Keratinocyte (primary cell): ENCODE measurements around the gene TMED6. TPM values are rescaled to one million over a fixed set of nuclear protein-coding genes. Genes with fewer than 3 reads are reported as not detected.
"Not testable (repeated sequence)": the region's sequence is repeated elsewhere in the genome, so short reads cannot be mapped to it uniquely, and the experiment has no call there.

Source experiments
- DNase-seq: peaks from one replicate; pipeline ENCODE4 v3.0.0-alpha.2; 2011; ENCODE audit warnings: low read depth, missing footprints, low spot score
- FAIRE-seq: peaks from 2 replicates; lab custom pipeline; 2011; peaks lifted over from hg19 to GRCh38; lab: Jason Lieb, UNC
- H2AFZ ChIP-seq: 2 replicates; pipeline ENCODE4 v1.6.0; 2012; ENCODE audit warnings: low read length, control low read depth, inconsistent platforms; ENCODE audit not compliant: control insufficient read depth
- H3K27ac ChIP-seq: 2 replicates; pipeline ENCODE4 v1.5.1; 2011; ENCODE audit warnings: low read length; ENCODE audit not compliant: control insufficient read depth, insufficient read depth
- H3K27me3 ChIP-seq: 3 replicates; pipeline ENCODE4 v1.6.0; 2011; ENCODE audit warnings: low read length; ENCODE audit not compliant: control insufficient read depth, insufficient read depth; ENCODE audit errors: extremely low read depth
- H3K36me3 ChIP-seq, 2 experiments: 2 replicates in 1 of 2; 3 replicates in 1 of 2; pipeline ENCODE4 v1.5.1; 2011; ENCODE audit warnings: low read length in 2 of 2, mild to moderate bottlenecking in 1 of 2; ENCODE audit not compliant: control insufficient read depth in 2 of 2, insufficient read depth in 2 of 2; ENCODE audit errors: extremely low read depth in 1 of 2
- H3K4me1 ChIP-seq: 3 replicates; pipeline ENCODE4 v1.5.1; 2011; ENCODE audit warnings: low read length; ENCODE audit not compliant: control insufficient read depth, insufficient read depth; ENCODE audit errors: extremely low read depth
- H3K4me2 ChIP-seq: 3 replicates; pipeline ENCODE4 v1.6.0; 2011; ENCODE audit warnings: low read depth, low read length; ENCODE audit not compliant: control insufficient read depth, insufficient read depth; ENCODE audit errors: extremely low read depth
- H3K4me3 ChIP-seq, 3 experiments: fragments of 200-600 bp in 1 of 3; sonication (generic) in 1 of 3; 2 replicates in 2 of 3; 3 replicates in 1 of 3; pipeline ENCODE4 v1.5.1; 2011 to 2016; ENCODE audit warnings: low read length in 3 of 3, mild to moderate bottlenecking in 3 of 3, control low read depth in 2 of 3, inconsistent platforms in 1 of 3, low read depth in 1 of 3, mixed read lengths in 1 of 3, mixed run types in 1 of 3, moderate library complexity in 1 of 3; ENCODE audit not compliant: control insufficient read depth in 2 of 3, insufficient read depth in 2 of 3; ENCODE audit errors: extremely low read depth in 1 of 3
- H3K79me2 ChIP-seq: 2 replicates; pipeline ENCODE4 v1.6.0; 2012; ENCODE audit warnings: low read length; ENCODE audit not compliant: control insufficient read depth, insufficient read depth
- H3K9ac ChIP-seq: 3 replicates; pipeline ENCODE4 v1.6.0; 2011; ENCODE audit warnings: low read length; ENCODE audit not compliant: control insufficient read depth, insufficient read depth; ENCODE audit errors: extremely low read depth
- H3K9me1 ChIP-seq: 3 replicates; pipeline ENCODE4 v1.6.0; 2011; ENCODE audit warnings: low read length; ENCODE audit not compliant: control insufficient read depth, insufficient read depth; ENCODE audit errors: extremely low read depth
- H3K9me3 ChIP-seq: 2 replicates; pipeline ENCODE4 v1.5.1; 2012; ENCODE audit warnings: low read depth, low read length; ENCODE audit not compliant: control insufficient read depth
- H4K20me1 ChIP-seq: 3 replicates; pipeline ENCODE4 v1.6.0; 2011; ENCODE audit warnings: low read length; ENCODE audit not compliant: control insufficient read depth, insufficient read depth; ENCODE audit errors: extremely low read depth
- EZH2 ChIP-seq: IDR thresholded peaks from one replicate; pipeline ENCODE4 v1.6.1; 2012; ENCODE audit warnings: inconsistent platforms, mild to moderate bottlenecking, low read length, moderate library complexity
- dilution Hi-C: fragments of 300-500 bp; cut with MboI; formaldehyde crosslinking; loops from one replicate; pipeline ENCODE4 v1.7.0; 2020; ENCODE audit warnings: low sequenced_read_pairs; ENCODE audit not compliant: extremely low pct_ligation_motif_present
- polyA plus RNA-seq, 5 experiments: library from polyadenylated mRNA; depleted of rRNA in 3 of 5; stranded (reverse) in 3 of 5; stranded (forward) in 1 of 5; unstranded in 1 of 5; fragments of >200 nt; gene quantifications; 1 replicate in 1 of 5; 2 replicates in 3 of 5; 3 replicates in 1 of 5; pipeline versions ENCODE4 v1.2.1 to v1.2.3, GENCODE V29; 2011 to 2012; ENCODE audit warnings: missing spikeins in 2 of 5, low read depth in 1 of 5, low replicate concordance in 1 of 5
- TF ChIP-seq, protein P1 (sequence below), 3 experiments: IDR thresholded peaks in 1 of 3; conservative IDR thresholded peaks in 1 of 3; optimal IDR thresholded peaks in 1 of 3; 2 replicates in 2 of 3; 3 replicates in 1 of 3; pipeline versions ENCODE3 to v1.5.1; 2011; ENCODE audit warnings: low read length in 3 of 3, mild to moderate bottlenecking in 3 of 3, moderate library complexity in 2 of 3, control low read depth in 1 of 3, inconsistent platforms in 1 of 3; ENCODE audit not compliant: insufficient read depth in 2 of 3; ENCODE audit errors: extremely low read depth in 1 of 3

TMED6 gene
- polyA plus RNA-seq, 1 donor (not counting 4 experiments of a cell fraction or from before 2014, with no cell fraction given): 0.09 TPM

DNA sequence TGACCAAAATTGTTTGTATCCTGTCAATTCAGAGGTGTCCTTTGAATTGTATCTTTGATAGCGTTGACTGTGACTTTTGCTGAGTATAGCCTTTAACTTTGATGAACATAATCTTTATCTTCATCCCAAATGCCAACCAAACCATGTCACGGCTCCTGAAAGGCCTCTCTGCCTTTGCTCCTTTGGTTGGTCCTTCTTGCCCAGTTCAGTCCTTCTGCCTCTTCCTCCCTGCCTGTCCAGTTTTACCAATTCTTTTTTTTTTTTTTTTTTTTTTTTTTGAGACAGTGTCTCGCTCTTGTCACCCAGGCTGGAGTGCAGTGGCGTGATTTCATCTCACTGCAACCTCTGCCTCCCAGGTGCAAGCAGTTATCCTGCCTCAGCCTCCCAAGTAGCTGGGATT lies 53.3 kb downstream of the TMED6 start:
- peaks cover 9% of the 10 kb centered on the region for H3K4me1 ChIP-seq
- no peaks in the 10 kb centered on the region for H3K9me1 ChIP-seq
- no peak for TF ChIP-seq EZH2
- TF ChIP-seq, protein P1, sequence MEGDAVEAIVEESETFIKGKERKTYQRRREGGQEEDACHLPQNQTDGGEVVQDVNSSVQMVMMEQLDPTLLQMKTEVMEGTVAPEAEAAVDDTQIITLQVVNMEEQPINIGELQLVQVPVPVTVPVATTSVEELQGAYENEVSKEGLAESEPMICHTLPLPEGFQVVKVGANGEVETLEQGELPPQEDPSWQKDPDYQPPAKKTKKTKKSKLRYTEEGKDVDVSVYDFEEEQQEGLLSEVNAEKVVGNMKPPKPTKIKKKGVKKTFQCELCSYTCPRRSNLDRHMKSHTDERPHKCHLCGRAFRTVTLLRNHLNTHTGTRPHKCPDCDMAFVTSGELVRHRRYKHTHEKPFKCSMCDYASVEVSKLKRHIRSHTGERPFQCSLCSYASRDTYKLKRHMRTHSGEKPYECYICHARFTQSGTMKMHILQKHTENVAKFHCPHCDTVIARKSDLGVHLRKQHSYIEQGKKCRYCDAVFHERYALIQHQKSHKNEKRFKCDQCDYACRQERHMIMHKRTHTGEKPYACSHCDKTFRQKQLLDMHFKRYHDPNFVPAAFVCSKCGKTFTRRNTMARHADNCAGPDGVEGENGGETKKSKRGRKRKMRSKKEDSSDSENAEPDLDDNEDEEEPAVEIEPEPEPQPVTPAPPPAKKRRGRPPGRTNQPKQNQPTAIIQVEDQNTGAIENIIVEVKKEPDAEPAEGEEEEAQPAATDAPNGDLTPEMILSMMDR (optimal IDR thresholded peaks at IDR 0.05 in 1 of 3, IDR thresholded peaks at IDR 0.05 in 1 of 3, conservative IDR thresholded peaks at IDR 0.05 in 1 of 3; ENCODE audit: extremely low read depth in 1 of 3, insufficient read depth in 2 of 3, low read length in 3 of 3): no peak
- H3K27ac ChIP-seq: no peak overlapping the region
- no peak overlapping the region for H3K4me2 ChIP-seq
- H3K9ac ChIP-seq: no peak overlapping the region
- no peak overlapping the region for H3K4me3 ChIP-seq
- dilution Hi-C loops: no loop called here
- H3K27me3 ChIP-seq: no peaks in the 10 kb centered on the region
- H3K79me2 ChIP-seq: no peaks in the 10 kb centered on the region
- H2AFZ ChIP-seq: no peak overlapping the region
- H3K36me3 ChIP-seq: peaks cover 7 to 9% of the 10 kb centered on the region in 2 experiments
- no peaks in the 10 kb centered on the region for H4K20me1 ChIP-seq
- FAIRE-seq: no peak
- no peak for DNase-seq
- no peaks in the 10 kb centered on the region for H3K9me3 ChIP-seq

DNA sequence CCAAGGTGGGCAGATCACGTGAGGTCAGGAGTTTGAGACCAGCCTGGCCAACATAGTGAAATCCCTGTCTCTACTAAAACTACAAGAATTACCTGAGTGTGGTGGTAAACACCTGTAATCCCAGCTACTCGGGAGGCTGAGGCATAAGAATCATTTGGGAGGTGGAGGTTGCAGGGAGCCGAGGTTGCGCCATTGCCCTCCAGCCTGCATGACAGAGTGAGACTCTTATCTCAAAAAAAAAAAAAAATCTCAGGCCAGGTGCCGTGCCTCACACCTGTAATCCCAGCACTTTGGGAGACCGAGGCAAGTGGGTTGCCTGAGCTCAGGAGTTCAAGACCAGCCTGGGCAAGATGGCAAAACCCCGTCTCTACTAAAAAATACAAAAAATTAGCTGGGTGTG lies 54.8 kb downstream of the TMED6 start:
- FAIRE-seq: not testable (repeated sequence)

DNA sequence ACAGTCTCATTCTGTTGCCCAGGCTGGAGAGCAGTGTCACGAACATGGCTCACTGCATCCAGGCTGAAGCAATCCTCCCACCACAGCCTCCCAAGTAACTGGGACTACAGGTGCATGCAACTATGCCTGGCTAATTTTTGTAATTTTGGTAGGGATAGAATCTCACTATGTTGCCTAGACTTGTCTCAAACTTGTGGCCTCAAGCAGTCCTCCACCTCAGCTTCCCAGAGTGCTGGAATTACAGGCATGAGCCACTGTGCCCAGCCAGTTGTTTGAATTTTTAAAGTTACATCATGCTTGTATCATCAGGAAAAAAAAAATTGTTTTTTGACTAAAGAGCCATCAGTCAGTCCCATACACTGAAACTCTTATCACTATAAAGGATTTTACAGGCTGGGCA lies 57.5 kb downstream of the TMED6 start:
- Histone ChIP-seq H3K4me1 (peaks cover 11% of the 10 kb centered on the region), H3K36me3 (peaks cover 0 to 1% of the 10 kb centered on the region in 2 experiments), H3K9ac (no peak overlapping the region), H3K9me1 (no peaks in the 10 kb centered on the region), H3K9me3 (no peaks in the 10 kb centered on the region), H3K4me3 (no peak overlapping the region), H2AFZ (no peak overlapping the region), H3K79me2 (no peaks in the 10 kb centered on the region), H4K20me1 (no peaks in the 10 kb centered on the region), H3K4me2 (no peak overlapping the region), H3K27me3 (no peaks in the 10 kb centered on the region), H3K27ac (peak overlapping the region; percentile 10)
- TF ChIP-seq, protein P1 (optimal IDR thresholded peaks at IDR 0.05 in 1 of 3, IDR thresholded peaks at IDR 0.05 in 1 of 3, conservative IDR thresholded peaks at IDR 0.05 in 1 of 3; ENCODE audit: extremely low read depth in 1 of 3, insufficient read depth in 2 of 3, low read length in 3 of 3): no peak
- no peak for TF ChIP-seq EZH2
- FAIRE-seq (peak; percentile 23), DNase-seq (peak; percentile 15)
- dilution Hi-C loops: no loop called here

More for the DNA sequence above, 54.8 kb downstream of the TMED6 start:
- H3K4me3 ChIP-seq, H4K20me1 ChIP-seq, H3K9me1 ChIP-seq, dilution Hi-C loops, H3K9ac ChIP-seq, DNase-seq, H3K9me3 ChIP-seq, H3K27ac ChIP-seq, H3K4me2 ChIP-seq, H2AFZ ChIP-seq, H3K36me3 ChIP-seq, H3K79me2 ChIP-seq, H3K27me3 ChIP-seq: not testable (repeated sequence)
- peaks cover 11% of the 10 kb centered on the region for H3K4me1 ChIP-seq
